NCI-H146 treated with DMSO at 0.1 percent for 48 hours (cell line): ENCODE data around the gene FGD4.

Experiments
- DNase-seq: peaks from one replicate; lab custom pipeline; 2025; ENCODE audit not compliant: unreplicated experiment; lab: John Stamatoyannopoulos, UW

Gene FGD4

GRCh38 chr12:32596030-32596429, 196.7 kb downstream of the FGD4 start:
- DNase-seq: no peak

- no peak for DNase-seq
Measured at GRCh38 chr12:32598688-32599087, 199.3 kb downstream of the FGD4 start.

GRCh38 chr12:32600681-32601080, 201.3 kb downstream of the FGD4 start:
- no peak for DNase-seq

- no peak for DNase-seq
Measured at GRCh38 chr12:32603071-32603470, 203.7 kb downstream of the FGD4 start.

- no peak for DNase-seq
Measured at GRCh38 chr12:32603858-32604257, 204.5 kb downstream of the FGD4 start.

GRCh38 chr12:32604565-32604964, 205.2 kb downstream of the FGD4 start:
- DNase-seq: no peak

- DNase-seq: no peak
Measured at GRCh38 chr12:32605326-32606095, 206.2 kb downstream of the FGD4 start.

GRCh38 chr12:32606443-32606842, 207.1 kb downstream of the FGD4 start:
- no peak for DNase-seq

- DNase-seq: no peak
Measured at GRCh38 chr12:32609966-32610365, 210.6 kb downstream of the FGD4 start.

- no peak for DNase-seq
Measured at GRCh38 chr12:32611986-32612385, 212.6 kb downstream of the FGD4 start.

- DNase-seq: no peak
Measured at GRCh38 chr12:32612658-32613614, 213.6 kb downstream of the FGD4 start.

GRCh38 chr12:32615441-32615840, 216.1 kb downstream of the FGD4 start:
- DNase-seq: no peak

GRCh38 chr12:32617534-32617933, 218.2 kb downstream of the FGD4 start:
- DNase-seq: no peak

GRCh38 chr12:32618115-32618514, 218.8 kb downstream of the FGD4 start:
- no peak for DNase-seq

GRCh38 chr12:32627976-32628375, 228.6 kb downstream of the FGD4 start:
- DNase-seq: no peak

- DNase-seq: no peak
Measured at GRCh38 chr12:32641287-32641901, 242.0 kb downstream of the FGD4 start.

- DNase-seq: no peak
Measured at GRCh38 chr12:32644431-32644830, 245.1 kb downstream of the FGD4 start.

GRCh38 chr12:32647275-32647674, 247.9 kb downstream of the FGD4 start:
- no peak for DNase-seq

- DNase-seq: no peak
Measured at GRCh38 chr12:32650508-32650907, 251.2 kb downstream of the FGD4 start.

- DNase-seq: no peak
Measured at GRCh38 chr12:32651151-32651955, 252.0 kb downstream of the FGD4 start.

GRCh38 chr12:32651956-32652210, 252.5 kb downstream of the FGD4 start:
- no peak for DNase-seq
